Activated T-helper 9 cell treated with anti-CD3 and anti-CD28 coated beads, Interleukin-2, amount 50 U/mL, for 16 hours (primary cell): ENCODE results near the gene BRD4.

Source experiments
- DNase-seq: peaks from one replicate; pipeline ENCODE4 v3.0.0-alpha.2; 2020; ENCODE audit warnings: low read depth

The BRD4 gene

DNA sequence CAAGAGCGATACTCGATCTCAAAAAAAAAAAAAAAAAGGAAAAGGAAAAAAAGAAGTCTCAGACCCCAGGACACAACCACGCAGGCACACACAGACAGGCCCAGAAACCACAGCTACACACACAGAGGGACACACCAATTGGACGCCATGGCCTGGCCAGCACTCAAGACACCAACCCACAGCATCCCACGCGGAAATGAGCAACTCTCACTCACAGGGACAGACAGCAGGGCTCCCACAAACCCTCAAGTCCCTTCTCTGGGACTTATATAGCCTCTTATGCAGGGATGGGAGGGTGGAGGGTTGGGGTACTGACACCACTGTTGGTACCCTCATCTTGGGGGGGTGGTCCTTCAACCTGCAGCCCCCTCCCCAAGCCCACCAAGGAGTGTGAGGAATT is 137.4 kb downstream of the BRD4 start:
- no peak for DNase-seq

DNA sequence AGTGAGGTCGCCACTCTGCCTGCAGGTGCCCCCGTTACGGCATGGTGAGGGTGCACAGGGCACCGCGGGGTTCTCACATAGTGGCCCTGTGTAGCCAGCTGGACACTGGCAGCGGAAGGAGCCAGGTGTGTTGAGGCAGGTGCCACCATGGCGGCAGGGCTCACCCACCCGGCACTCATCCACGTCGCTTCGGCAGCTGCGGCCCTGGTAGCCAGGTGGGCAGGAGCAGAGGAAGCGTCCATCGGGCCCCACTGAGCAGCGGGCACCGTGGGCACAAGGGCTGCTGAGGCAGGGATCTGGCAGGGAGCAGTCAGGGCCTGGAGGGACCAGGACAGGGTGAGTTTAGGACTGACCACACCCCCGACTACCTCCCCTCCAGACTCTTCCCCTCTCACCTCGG is 140.4 kb downstream of the BRD4 start:
- DNase-seq: no peak

DNA sequence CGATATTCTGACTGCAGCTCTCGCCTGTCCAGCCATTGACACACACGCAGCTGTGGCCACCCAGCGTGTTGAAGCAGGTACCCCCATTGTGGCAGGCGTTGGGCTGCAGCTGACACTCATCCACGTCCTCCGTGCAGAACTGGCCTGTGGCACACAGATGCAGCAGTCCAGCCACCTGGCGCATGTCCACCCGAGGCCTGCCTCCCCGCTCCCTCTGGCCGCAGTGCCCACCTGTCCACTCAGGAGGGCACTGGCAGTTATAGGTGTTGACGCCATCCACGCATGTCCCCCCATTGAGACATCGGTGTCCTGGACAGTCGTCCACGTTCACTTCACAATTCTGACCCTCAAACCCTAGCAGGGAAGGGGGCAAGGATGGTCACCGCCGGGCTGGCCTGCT is 140.8 kb downstream of the BRD4 start:
- no peak for DNase-seq

DNA sequence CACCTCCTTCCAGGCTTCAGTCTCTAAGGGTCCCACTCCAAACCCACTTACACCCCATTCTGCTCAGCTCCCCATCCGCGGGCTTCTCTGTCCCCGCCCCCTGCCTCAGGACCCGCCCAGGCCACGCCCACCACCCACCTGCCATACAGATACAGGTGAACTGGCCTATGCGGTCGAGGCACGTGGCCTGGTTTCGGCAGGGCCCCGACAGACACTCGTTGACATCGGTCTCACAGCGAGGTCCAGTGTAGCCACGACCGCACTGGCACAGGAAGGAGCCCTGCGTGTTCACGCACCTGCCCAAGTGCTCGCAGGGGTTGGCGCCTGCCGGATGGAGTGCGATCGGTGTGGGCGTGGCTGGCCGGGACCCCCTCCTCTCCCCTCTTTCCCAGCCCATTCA is 143.5 kb downstream of the BRD4 start:
- no peak for DNase-seq

DNA sequence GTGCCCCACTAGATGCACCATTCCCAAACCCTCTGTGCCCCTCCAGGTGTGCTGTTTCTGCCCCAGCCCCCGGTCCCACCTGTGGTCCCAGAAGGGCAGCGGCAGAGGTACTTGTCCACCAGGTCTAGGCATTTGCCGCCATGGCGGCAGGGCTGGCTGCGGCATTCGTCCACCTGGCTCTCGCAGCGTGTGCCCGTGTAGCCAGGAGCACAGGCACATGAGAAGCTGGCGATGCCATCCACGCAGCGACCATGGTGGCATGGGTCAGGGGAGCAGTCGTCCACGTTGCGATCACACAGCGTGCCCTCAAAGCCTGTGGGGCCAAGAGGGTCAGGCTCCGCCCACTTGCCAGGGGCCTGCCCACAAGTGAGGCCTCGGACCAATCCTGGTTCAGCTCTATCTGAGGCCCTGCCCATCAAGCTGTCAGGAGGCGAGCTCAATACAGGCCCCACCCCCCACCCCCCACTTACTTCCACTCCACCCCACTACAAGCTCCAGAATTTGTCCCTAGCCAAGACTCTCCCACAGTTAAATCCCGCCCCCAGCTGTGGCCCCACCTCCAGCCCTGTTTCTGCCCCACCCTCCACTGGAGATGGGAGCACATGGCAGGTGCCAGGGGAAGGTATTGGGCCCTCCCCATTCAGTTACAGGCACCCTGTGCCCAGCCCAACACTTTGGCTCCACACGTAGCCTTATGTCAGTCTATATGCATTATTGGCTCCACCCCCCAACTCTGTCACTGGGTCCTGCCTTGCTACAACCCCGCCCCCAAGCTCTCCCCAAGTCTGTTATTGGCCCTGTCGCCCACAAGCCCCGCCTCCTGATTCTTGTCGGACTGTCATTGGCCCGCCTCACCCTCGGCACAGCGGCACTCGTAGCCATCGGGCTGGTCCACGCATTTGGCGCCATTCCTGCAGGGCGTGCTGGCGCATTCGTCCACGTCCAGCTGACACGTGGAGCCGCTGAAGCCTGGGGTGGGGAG is 145.0 kb downstream of the BRD4 start:
- DNase-seq: no peak
